BLaER1 treated with 17β-estradiol and CSF1 and Interleukin-3, amounts not matched to agents 10 nM and 100 nM (cell line): Measurements from ENCODE around the gene FBXL20.
"Not testable (repeated sequence)": the region's sequence is repeated elsewhere in the genome, so short reads cannot be mapped to it uniquely, and the experiment has no call there.

Experiments used
- H3K27ac ChIP-seq, 11 experiments: shearing (Covaris generic); formaldehyde crosslinking; 2 replicates each; pipeline ENCODE4 v1.8.1; 2022
- H3K27me3 ChIP-seq, 11 experiments: shearing (Covaris generic); formaldehyde crosslinking; 2 replicates each; pipeline ENCODE4 v1.8.1; 2022
- H3K36me3 ChIP-seq, 11 experiments: shearing (Covaris generic); formaldehyde crosslinking; 2 replicates each; pipeline ENCODE4 v1.8.1; 2022
- H3K4me1 ChIP-seq, 10 experiments: shearing (Covaris generic); formaldehyde crosslinking; 2 replicates each; pipeline ENCODE4 v1.8.1; 2022
- H3K4me2 ChIP-seq, 11 experiments: shearing (Covaris generic); formaldehyde crosslinking; 2 replicates each; pipeline ENCODE4 v1.8.1; 2022
- H3K4me3 ChIP-seq, 10 experiments: shearing (Covaris generic); formaldehyde crosslinking; 2 replicates each; pipeline ENCODE4 v1.8.1; 2022
- H3K9ac ChIP-seq, 11 experiments: shearing (Covaris generic); formaldehyde crosslinking; 2 replicates each; pipeline ENCODE4 v1.8.1; 2022
- H3K9me3 ChIP-seq, 11 experiments: shearing (Covaris generic); formaldehyde crosslinking; replicated peaks in 1 of 11; 2 replicates each; pipeline ENCODE4 v1.8.1; 2022
- H4K20me1 ChIP-seq, 11 experiments: shearing (Covaris generic); formaldehyde crosslinking; 2 replicates each; pipeline ENCODE4 v1.8.1; 2022
- Cebpa-rat ChIP-seq, 11 experiments: shearing (Covaris generic); IDR thresholded peaks; 2 replicates each; pipeline ENCODE4 v1.8.1; 2022

The FBXL20 gene

GRCh38 chr17:39352511-39352910 is 48.9 kb downstream of the FBXL20 start:
- Histone ChIP-seq H3K27ac (no peak overlapping the region), H3K4me1 (peaks cover 0 to 11% (median 0%) of the 10 kb centered on the region in 10 experiments; a peak in 2 of 20 replicates), H3K9me3 (peaks cover 0 to 12% (median 5%) of the 10 kb centered on the region in 11 experiments; a peak in 7 of 22 replicates), H3K4me2 (no peak overlapping the region), H3K4me3 (no peak overlapping the region), H4K20me1 (peaks cover 0 to 66% (median 0%) of the 10 kb centered on the region in 11 experiments; a peak in 5 of 22 replicates), H3K27me3 (no peaks in the 10 kb centered on the region), H3K9ac (no peak overlapping the region), H3K36me3 (peaks cover 0 to 12% (median 0%) of the 10 kb centered on the region in 11 experiments; a peak in 3 of 22 replicates)
- no peak for TF ChIP-seq Cebpa-rat (IDR thresholded peaks at IDR 0.05)

GRCh38 chr17:39351508-39351907 is 49.9 kb downstream of the FBXL20 start:
- Histone ChIP-seq H4K20me1 (peaks cover 0 to 59% (median 0%) of the 10 kb centered on the region in 11 experiments; a peak in 5 of 22 replicates), H3K27me3 (no peaks in the 10 kb centered on the region), H3K9ac (peak overlapping the region in 1 of 11 experiments; percentile 7; a peak in 1 of 22 replicates), H3K4me1 (peaks cover 0 to 11% (median 0%) of the 10 kb centered on the region in 10 experiments; a peak in 2 of 20 replicates), H3K9me3 (peaks cover 0 to 12% (median 5%) of the 10 kb centered on the region in 11 experiments; a peak in 7 of 22 replicates), H3K4me3 (no peak overlapping the region), H3K27ac (no peak overlapping the region), H3K36me3 (peaks cover 0 to 10% (median 0%) of the 10 kb centered on the region in 11 experiments; a peak in 3 of 22 replicates), H3K4me2 (no peak overlapping the region)
- TF ChIP-seq Cebpa-rat (IDR thresholded peaks at IDR 0.05), result no peak

DNA sequence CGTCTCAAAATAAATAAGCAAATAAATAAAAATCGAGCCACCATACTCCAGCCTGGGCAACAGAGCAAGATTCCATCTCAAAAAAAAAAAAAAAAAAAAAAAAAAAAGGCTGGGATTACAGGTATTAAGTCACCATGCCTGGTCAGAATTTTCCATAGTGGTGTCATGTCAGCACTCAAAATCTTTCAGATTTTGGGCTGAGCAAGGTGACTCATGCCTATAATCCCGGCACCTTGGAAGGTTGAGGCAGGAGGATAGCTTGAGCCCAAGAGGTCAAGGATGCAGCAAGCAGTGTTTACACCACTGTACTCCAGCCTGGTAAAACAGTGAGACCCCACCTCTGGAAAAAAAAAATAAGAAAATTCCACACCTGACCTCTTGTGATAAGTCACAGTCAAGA is 52.2 kb downstream of the FBXL20 start:
- Histone ChIP-seq H3K27me3 (no peaks in the 10 kb centered on the region), H3K4me3 (no peak overlapping the region), H3K27ac (no peak overlapping the region), H3K4me2 (no peak overlapping the region), H4K20me1 (peaks cover 0 to 47% (median 0%) of the 10 kb centered on the region in 11 experiments; a peak in 5 of 22 replicates), H3K9me3 (peaks cover 0 to 12% (median 5%) of the 10 kb centered on the region in 11 experiments; a peak in 7 of 22 replicates), H3K36me3 (peaks cover 0 to 8% (median 0%) of the 10 kb centered on the region in 11 experiments; a peak in 2 of 22 replicates), H3K4me1 (peaks cover 0 to 11% (median 0%) of the 10 kb centered on the region in 10 experiments; a peak in 2 of 20 replicates), H3K9ac (no peak overlapping the region)
- no peak for TF ChIP-seq Cebpa-rat (IDR thresholded peaks at IDR 0.05)

- not testable (repeated sequence) for H3K4me2 ChIP-seq, H3K4me1 ChIP-seq, H3K27ac ChIP-seq, H3K9ac ChIP-seq, H3K27me3 ChIP-seq, H3K4me3 ChIP-seq
- peaks cover 0 to 12% (median 5%) of the 10 kb centered on the region in 11 experiments; a peak in 7 of 22 replicates for H3K9me3 ChIP-seq
- H3K36me3 ChIP-seq, result peaks cover 0 to 15% (median 8%) of the 10 kb centered on the region in 11 experiments; a peak in 10 of 22 replicates
- H4K20me1 ChIP-seq, result peaks cover 0 to 31% (median 0%) of the 10 kb centered on the region in 11 experiments; a peak in 4 of 22 replicates
Measured at GRCh38 chr17:39346863-39347262, 54.6 kb downstream of the FBXL20 start.

GRCh38 chr17:39341541-39341940 is 59.9 kb downstream of the FBXL20 start:
- no peaks in the 10 kb centered on the region for H3K27me3 ChIP-seq
- TF ChIP-seq Cebpa-rat (IDR thresholded peaks at IDR 0.05), result no peak
- H3K4me2 ChIP-seq, result no peak overlapping the region
- peaks cover 0 to 7% (median 0%) of the 10 kb centered on the region in 11 experiments; a peak in 4 of 22 replicates for H4K20me1 ChIP-seq
- peaks cover 4 to 38% (median 29%) of the 10 kb centered on the region in 11 experiments; a peak in 17 of 22 replicates for H3K36me3 ChIP-seq
- peaks cover 0 to 16% (median 5%) of the 10 kb centered on the region in 11 experiments; a peak in 12 of 22 replicates for H3K9me3 ChIP-seq
- H3K4me3 ChIP-seq, result no peak overlapping the region
- no peak overlapping the region for H3K9ac ChIP-seq
- no peak overlapping the region for H3K27ac ChIP-seq
- H3K4me1 ChIP-seq, result peaks cover 0 to 13% (median 8%) of the 10 kb centered on the region in 10 experiments; a peak in 12 of 20 replicates

- Histone ChIP-seq H3K27ac (no peak overlapping the region), H4K20me1 (peaks cover 0 to 7% (median 0%) of the 10 kb centered on the region in 11 experiments; a peak in 4 of 22 replicates), H3K4me1 (peaks cover 0 to 21% (median 11%) of the 10 kb centered on the region in 10 experiments; a peak in 13 of 20 replicates), H3K27me3 (no peaks in the 10 kb centered on the region), H3K9ac (no peak overlapping the region), H3K4me2 (no peak overlapping the region), H3K36me3 (peaks cover 4 to 38% (median 29%) of the 10 kb centered on the region in 11 experiments; a peak in 17 of 22 replicates), H3K4me3 (no peak overlapping the region), H3K9me3 (peaks cover 0 to 18% (median 5%) of the 10 kb centered on the region in 11 experiments; a peak in 12 of 22 replicates)
- no peak for TF ChIP-seq Cebpa-rat (IDR thresholded peaks at IDR 0.05)
Measured at GRCh38 chr17:39340731-39341130, 60.7 kb downstream of the FBXL20 start.

DNA sequence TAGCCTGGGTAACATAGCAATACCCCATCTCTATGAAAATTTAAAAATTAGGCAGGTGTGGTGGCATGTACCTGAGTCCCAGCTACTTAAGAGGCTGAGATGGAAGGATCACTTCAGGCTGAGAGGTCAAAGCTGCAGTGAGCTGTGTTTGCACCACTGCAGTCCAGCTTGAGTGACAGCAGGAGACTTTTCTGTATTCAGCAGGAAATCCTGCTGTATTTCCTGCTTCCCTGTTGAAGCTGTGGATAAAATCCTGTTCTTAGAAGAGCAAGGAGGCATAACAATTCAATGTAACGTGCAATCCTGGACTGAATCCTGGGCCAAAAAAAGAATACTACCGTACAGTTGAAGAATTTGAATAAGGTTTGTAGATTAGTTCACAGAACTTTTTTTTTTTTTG is 62.2 kb downstream of the FBXL20 start:
- TF ChIP-seq Cebpa-rat (IDR thresholded peaks at IDR 0.05), result no peak
- Histone ChIP-seq H3K4me3 (no peak overlapping the region), H3K4me1 (peaks cover 0 to 36% (median 20%) of the 10 kb centered on the region in 10 experiments; a peak in 14 of 20 replicates), H3K4me2 (peak overlapping the region in 5 of 11 experiments; percentile 6 to 32 (median 13); a peak in 7 of 22 replicates), H3K9ac (no peak overlapping the region), H4K20me1 (peaks cover 0 to 6% (median 0%) of the 10 kb centered on the region in 11 experiments; a peak in 3 of 22 replicates), H3K36me3 (peaks cover 4 to 38% (median 29%) of the 10 kb centered on the region in 11 experiments; a peak in 17 of 22 replicates), H3K27me3 (no peaks in the 10 kb centered on the region), H3K27ac (no peak overlapping the region), H3K9me3 (peaks cover 0 to 18% (median 5%) of the 10 kb centered on the region in 11 experiments; a peak in 12 of 22 replicates)

GRCh38 chr17:39337649-39338048 is 63.8 kb downstream of the FBXL20 start:
- peaks cover 0 to 19% (median 10%) of the 10 kb centered on the region in 11 experiments; a peak in 12 of 22 replicates for H3K9me3 ChIP-seq
- not testable (repeated sequence) for H3K27ac ChIP-seq, H3K4me3 ChIP-seq, H3K9ac ChIP-seq, H3K27me3 ChIP-seq, H4K20me1 ChIP-seq, H3K4me2 ChIP-seq
- peaks cover 4 to 39% (median 26%) of the 10 kb centered on the region in 11 experiments; a peak in 17 of 22 replicates for H3K36me3 ChIP-seq
- peaks cover 0 to 37% (median 20%) of the 10 kb centered on the region in 10 experiments; a peak in 14 of 20 replicates for H3K4me1 ChIP-seq

GRCh38 chr17:39335704-39336223 is 65.7 kb downstream of the FBXL20 start:
- peaks cover 1 to 28% (median 18%) of the 10 kb centered on the region in 11 experiments; a peak in 16 of 22 replicates for H3K36me3 ChIP-seq
- H3K9ac ChIP-seq, result peak overlapping the region in 4 of 11 experiments; percentile 8 to 68 (median 49); a peak in 7 of 22 replicates
- H3K9me3 ChIP-seq, result peaks cover 0 to 19% (median 10%) of the 10 kb centered on the region in 11 experiments; a peak in 12 of 22 replicates
- no peaks in the 10 kb centered on the region for H3K27me3 ChIP-seq
- H3K4me3 ChIP-seq, result no peak overlapping the region
- TF ChIP-seq Cebpa-rat (IDR thresholded peaks at IDR 0.05), result no peak
- H3K4me1 ChIP-seq, result peaks cover 0 to 37% (median 20%) of the 10 kb centered on the region in 10 experiments; a peak in 14 of 20 replicates
- peak overlapping the region in 7 of 11 experiments; percentile 26 to 81 (median 59); a peak in 12 of 22 replicates for H3K27ac ChIP-seq
- no peaks in the 10 kb centered on the region; a peak in 1 of 22 replicates for H4K20me1 ChIP-seq
- peak overlapping the region in 6 of 11 experiments; percentile 2 to 88 (median 66); a peak in 11 of 22 replicates for H3K4me2 ChIP-seq

- Histone ChIP-seq H3K4me2 (peak overlapping the region in 5 of 11 experiments; percentile 40 to 88 (median 70); a peak in 8 of 22 replicates), H3K9ac (peak overlapping the region in 5 of 11 experiments; percentile 27 to 68 (median 51); a peak in 4 of 22 replicates), H3K36me3 (peaks cover 0 to 16% (median 10%) of the 10 kb centered on the region in 11 experiments; a peak in 12 of 22 replicates), H3K9me3 (peaks cover 0 to 16% (median 10%) of the 10 kb centered on the region in 11 experiments; a peak in 12 of 22 replicates), H3K27ac (peak overlapping the region in 5 of 11 experiments; percentile 56 to 81 (median 65); a peak in 10 of 22 replicates), H3K4me1 (peaks cover 0 to 31% (median 17%) of the 10 kb centered on the region in 10 experiments; a peak in 14 of 20 replicates)
- not testable (repeated sequence) for H3K4me3 ChIP-seq, H4K20me1 ChIP-seq, H3K27me3 ChIP-seq
Measured at GRCh38 chr17:39334008-39334744, 67.2 kb downstream of the FBXL20 start.
